HCT116 (cell line): Measurements from ENCODE around the gene MXI1. TPM values are rescaled to one million over a fixed set of nuclear protein-coding genes. Genes with fewer than 3 reads are reported as not detected.

Experiments used
- ATAC-seq: fragments of 200-7000 bp; cut with Tn5 transposase; 2 replicates; pipeline ENCODE4 v1.9.1; 2020; ENCODE audit warnings: mild to moderate bottlenecking, moderate library complexity
- BruUV-seq: library from RNA; stranded (reverse); fragments of 400-500 nt; replicated peaks from 2 replicates; lab custom pipeline; 2021; lab: Mats Ljungman, UMichigan
- CTCF ChIA-PET: fragments of 300-600 bp; sonication (Branson Sonifier 250); formaldehyde crosslinking; loops from one replicate; lab custom pipeline; 2021; ENCODE audit warnings: antibody characterized with exemption; lab: Charles Lee
- POLR2A ChIA-PET: fragments of 300-600, 350-600 bp; sonication (Branson Sonifier 250); formaldehyde crosslinking; loops from one replicate; lab custom pipeline; 2021; ENCODE audit warnings: antibody characterized with exemption; lab: Charles Lee
- RAD21 ChIA-PET, 2 experiments: fragments of 300-600 bp; sonication (Branson Sonifier 250); formaldehyde crosslinking; loops; one replicate each; lab custom pipeline; 2023; ENCODE audit warnings: low total read pairs in 2 of 2; ENCODE audit not compliant: uncharacterized antibody in 2 of 2, unreplicated experiment in 2 of 2, low non-redundant PET in 1 of 2; lab: Charles Lee
- DNase-seq: peaks from one replicate; pipeline ENCODE4 v3.0.0-alpha.2; 2010; ENCODE audit warnings: low read depth, low spot score
- H2AFZ ChIP-seq: fragments of 200-600 bp; shearing (Covaris generic), sonication (generic); 2 replicates; pipeline ENCODE4 v1.6.1; 2017; ENCODE audit warnings: low read depth, mixed run types, mixed read lengths, antibody characterized with exemption, low read length; ENCODE audit not compliant: poor library complexity, severe bottlenecking
- H3K27ac ChIP-seq: 2 replicates; pipeline ENCODE4 v1.5.1; 2012; ENCODE audit warnings: low read depth, low read length
- H3K27me3 ChIP-seq: fragments of 200-600 bp; sonication (generic); 2 replicates; pipeline ENCODE4 v1.6.1; 2016; ENCODE audit warnings: mixed run types, low read length, mixed read lengths; ENCODE audit not compliant: insufficient read depth
- H3K36me3 ChIP-seq, 2 experiments: fragments of 200-500 bp in 1 of 2; fragments of 200-600 bp in 1 of 2; sonication (Bioruptor generic) in 1 of 2; sonication (generic) in 1 of 2; 2 replicates each; pipeline versions ENCODE4 v1.5.1 to v1.6.1; 2014 to 2016; ENCODE audit warnings: low read length in 2 of 2, inconsistent platforms in 1 of 2, mixed read lengths in 1 of 2, mixed run types in 1 of 2; ENCODE audit not compliant: insufficient read depth in 2 of 2, control insufficient read depth in 1 of 2
- H3K4me1 ChIP-seq, 2 experiments: fragments of 200-600 bp in 1 of 2; sonication (generic) in 1 of 2; 2 replicates each; pipeline versions ENCODE4 v1.5.1 to v1.6.1; 2012 to 2017; ENCODE audit warnings: low read length in 2 of 2, inconsistent platforms in 1 of 2, mild to moderate bottlenecking in 1 of 2, mixed read lengths in 1 of 2, mixed run types in 1 of 2, moderate library complexity in 1 of 2; ENCODE audit not compliant: insufficient read depth in 2 of 2, control insufficient read depth in 1 of 2
- H3K4me2 ChIP-seq: fragments of 200-600 bp; sonication (generic); 2 replicates; pipeline ENCODE4 v1.6.1; 2017; ENCODE audit warnings: mixed run types, low read length, mixed read lengths
- H3K4me3 ChIP-seq, 2 experiments: fragments of 200-600 bp in 1 of 2; sonication (generic) in 1 of 2; replicated peaks in 1 of 2; 2 replicates each; pipeline ENCODE4 v1.5.1; 2011 to 2016; ENCODE audit warnings: low read length in 2 of 2, control low read depth in 1 of 2, low read depth in 1 of 2, mild to moderate bottlenecking in 1 of 2, mixed read lengths in 1 of 2, mixed run types in 1 of 2
- H3K79me2 ChIP-seq: fragments of 200-600 bp; sonication (generic); 2 replicates; pipeline ENCODE4 v1.6.1; 2017; ENCODE audit warnings: mild to moderate bottlenecking, mixed run types, low read length, moderate library complexity, mixed read lengths; ENCODE audit not compliant: insufficient read depth
- H3K9ac ChIP-seq: fragments of 200-600 bp; sonication (generic); 2 replicates; pipeline ENCODE4 v1.6.1; 2016; ENCODE audit warnings: low read length, mixed read lengths
- H3K9me2 ChIP-seq: fragments of 200-600 bp; sonication (generic), shearing (Covaris generic); 2 replicates; pipeline ENCODE4 v1.6.1; 2017; ENCODE audit warnings: mixed run types, mild to moderate bottlenecking, moderate library complexity; ENCODE audit not compliant: insufficient read depth
- H3K9me3 ChIP-seq, 2 experiments: fragments of 200-500 bp in 1 of 2; fragments of 200-600 bp in 1 of 2; sonication (Bioruptor generic) in 1 of 2; sonication (generic) in 1 of 2; 2 replicates each; pipeline ENCODE4 v1.6.1; 2014 to 2017; ENCODE audit warnings: low read length in 2 of 2, mixed read lengths in 2 of 2, inconsistent platforms in 1 of 2, low read depth in 1 of 2, mild to moderate bottlenecking in 1 of 2, mixed run types in 1 of 2, moderate library complexity in 1 of 2; ENCODE audit not compliant: control insufficient read depth in 1 of 2, insufficient read depth in 1 of 2
- H4K20me1 ChIP-seq: fragments of 200-600 bp; sonication (generic), shearing (Covaris generic); 2 replicates; pipeline ENCODE4 v1.6.1; 2017; ENCODE audit warnings: mixed run types, mild to moderate bottlenecking, moderate library complexity; ENCODE audit not compliant: insufficient read depth
- CBX3 ChIP-seq: IDR thresholded peaks from 2 replicates; pipeline ENCODE4 v1.6.1; 2012; ENCODE audit warnings: low read depth
- CEBPB ChIP-seq: IDR thresholded peaks from 2 replicates; pipeline ENCODE4 v1.6.1; 2012; ENCODE audit warnings: low read depth
- EZH2phosphoT487 ChIP-seq: fragments of 200-600 bp; IDR thresholded peaks from 2 replicates; pipeline ENCODE4 v1.6.1; 2018; ENCODE audit warnings: antibody characterized with exemption, borderline replicate concordance
- POLR2AphosphoS5 ChIP-seq: IDR thresholded peaks from 2 replicates; pipeline ENCODE4 v1.6.1; 2011; ENCODE audit warnings: mild to moderate bottlenecking, low read depth, low read length, moderate library complexity
- RAD21 ChIP-seq: IDR thresholded peaks from 2 replicates; pipeline ENCODE4 v1.6.1; 2012; ENCODE audit warnings: low read depth, mild to moderate bottlenecking
- SP1 ChIP-seq: IDR thresholded peaks from 2 replicates; pipeline ENCODE4 v1.6.1; 2012; ENCODE audit warnings: low read depth
- TCF7L2 ChIP-seq: IDR thresholded peaks from 2 replicates; pipeline ENCODE4 v1.7.0; 2011; ENCODE audit warnings: borderline replicate concordance, inconsistent platforms; ENCODE audit not compliant: insufficient read depth, insufficient read length; ENCODE audit errors: extremely low read depth
- YY1 ChIP-seq: IDR thresholded peaks from 2 replicates; pipeline ENCODE4 v1.6.1; 2011; ENCODE audit warnings: low read length, low read depth, moderate library complexity, mild to moderate bottlenecking; ENCODE audit not compliant: insufficient replicate concordance; ENCODE audit errors: extremely low read depth
- ZFX ChIP-seq: fragments of 450-650 bp; IDR thresholded peaks from 2 replicates; pipeline ENCODE4 v1.6.1; 2017
- intact Hi-C: fragments of 100-400 bp; cut with micrococcal nuclease; formaldehyde crosslinking; loops from 2 replicates; pipeline ENCODE4 v1.10.0; 2022
- total RNA-seq: library from RNA; stranded (reverse); gene quantifications from one replicate; pipeline ENCODE4 v1.2.1, GENCODE V29; 2021; ENCODE audit not compliant: unreplicated experiment
- TF ChIP-seq, protein P1 (sequence below): IDR thresholded peaks from 2 replicates; pipeline ENCODE4 v1.6.1; 2011; ENCODE audit warnings: mild to moderate bottlenecking, low read length, moderate library complexity; ENCODE audit not compliant: insufficient replicate concordance; ENCODE audit errors: extremely low read depth
- TF ChIP-seq, protein P2 (sequence below): IDR thresholded peaks from 2 replicates; pipeline ENCODE4 v1.6.1; 2012
- TF ChIP-seq, protein P3 (sequence below): IDR thresholded peaks from 2 replicates; pipeline ENCODE4 v1.6.1; 2012; ENCODE audit warnings: low read depth
- TF ChIP-seq, protein P4 (sequence below), 3 experiments: fragments of 200-600 bp in 1 of 3; sonication (generic) in 1 of 3; IDR thresholded peaks in 2 of 3; conservative IDR thresholded peaks in 1 of 3; 2 replicates each; pipeline ENCODE4 v1.5.1; 2012 to 2017; ENCODE audit warnings: low read depth in 2 of 3, low read length in 2 of 3, antibody characterized with exemption in 1 of 3, borderline replicate concordance in 1 of 3, control low read depth in 1 of 3, mild to moderate bottlenecking in 1 of 3, mixed read lengths in 1 of 3, mixed run types in 1 of 3, moderate library complexity in 1 of 3; ENCODE audit not compliant: insufficient read depth in 1 of 3

MXI1 gene
- total RNA-seq, 1 experiment from 2014 or later = 57.0 TPM

DNA sequence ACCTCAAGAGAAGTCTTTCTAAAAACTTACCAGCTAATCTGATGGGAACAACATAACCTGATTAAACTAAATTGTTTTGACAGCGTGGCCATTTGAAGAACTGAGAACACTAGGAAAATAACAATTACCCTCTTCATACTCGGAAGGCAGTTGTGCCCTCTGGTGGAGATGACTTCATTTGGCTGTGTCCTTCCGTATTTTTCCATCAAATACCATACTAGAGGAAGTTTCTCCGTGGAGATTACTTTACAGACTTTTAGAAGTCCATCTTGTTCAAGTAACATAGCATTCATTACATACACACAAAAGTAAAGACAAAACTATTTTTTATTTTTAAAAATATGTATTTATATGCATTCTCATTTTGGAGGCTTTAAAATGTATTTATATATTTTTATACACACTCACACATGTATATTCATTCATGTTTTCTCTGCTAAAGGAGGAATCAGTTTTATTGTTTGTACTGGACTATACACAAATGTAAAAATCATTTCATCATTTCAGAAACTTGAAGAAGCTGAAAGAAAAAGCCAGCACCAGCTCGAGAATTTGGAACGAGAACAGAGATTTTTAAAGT is 72.1 kb downstream of the MXI1 start:
- Histone ChIP-seq H4K20me1 (no peaks in the 10 kb centered on the region), H3K27ac (no peak overlapping the region), H3K27me3 (no peaks in the 10 kb centered on the region), H2AFZ (no peak overlapping the region), H3K36me3 (peaks cover 0 to 4% of the 10 kb centered on the region in 2 experiments; a peak in 1 of 4 replicates), H3K9me3 (no peaks in the 10 kb centered on the region), H3K9ac (no peak overlapping the region), H3K4me3 (no peak overlapping the region), H3K4me1 (peaks cover 0 to 3% of the 10 kb centered on the region in 2 experiments; a peak in 1 of 4 replicates), H3K4me2 (peak overlapping the region; percentile 27), H3K9me2 (no peaks in the 10 kb centered on the region), H3K79me2 (no peaks in the 10 kb centered on the region)
- POLR2A ChIA-PET = no interaction called here
- intact Hi-C loops = loop anchor here (1.0 to 5.0 kb wide), 4 partner anchors 52 to 395 kb away; no protein-coding TSS in a partner anchor
- TF ChIP-seq CBX3 (peak; percentile 59; the same call in 1 of the 2 replicates), POLR2AphosphoS5 (no peak), RAD21 (peak; percentile 95), TCF7L2 (no peak), EZH2phosphoT487 (no peak), SP1 (peak; percentile 60; the same call in 1 of the 2 replicates), CEBPB (no peak), ZFX (no peak), YY1 (peak; percentile 23)
- TF ChIP-seq, protein P1, sequence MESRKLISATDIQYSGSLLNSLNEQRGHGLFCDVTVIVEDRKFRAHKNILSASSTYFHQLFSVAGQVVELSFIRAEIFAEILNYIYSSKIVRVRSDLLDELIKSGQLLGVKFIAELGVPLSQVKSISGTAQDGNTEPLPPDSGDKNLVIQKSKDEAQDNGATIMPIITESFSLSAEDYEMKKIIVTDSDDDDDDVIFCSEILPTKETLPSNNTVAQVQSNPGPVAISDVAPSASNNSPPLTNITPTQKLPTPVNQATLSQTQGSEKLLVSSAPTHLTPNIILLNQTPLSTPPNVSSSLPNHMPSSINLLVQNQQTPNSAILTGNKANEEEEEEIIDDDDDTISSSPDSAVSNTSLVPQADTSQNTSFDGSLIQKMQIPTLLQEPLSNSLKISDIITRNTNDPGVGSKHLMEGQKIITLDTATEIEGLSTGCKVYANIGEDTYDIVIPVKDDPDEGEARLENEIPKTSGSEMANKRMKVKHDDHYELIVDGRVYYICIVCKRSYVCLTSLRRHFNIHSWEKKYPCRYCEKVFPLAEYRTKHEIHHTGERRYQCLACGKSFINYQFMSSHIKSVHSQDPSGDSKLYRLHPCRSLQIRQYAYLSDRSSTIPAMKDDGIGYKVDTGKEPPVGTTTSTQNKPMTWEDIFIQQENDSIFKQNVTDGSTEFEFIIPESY = no peak
- TF ChIP-seq, protein P2, sequence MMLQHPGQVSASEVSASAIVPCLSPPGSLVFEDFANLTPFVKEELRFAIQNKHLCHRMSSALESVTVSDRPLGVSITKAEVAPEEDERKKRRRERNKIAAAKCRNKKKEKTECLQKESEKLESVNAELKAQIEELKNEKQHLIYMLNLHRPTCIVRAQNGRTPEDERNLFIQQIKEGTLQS = no peak
- TF ChIP-seq, protein P3, sequence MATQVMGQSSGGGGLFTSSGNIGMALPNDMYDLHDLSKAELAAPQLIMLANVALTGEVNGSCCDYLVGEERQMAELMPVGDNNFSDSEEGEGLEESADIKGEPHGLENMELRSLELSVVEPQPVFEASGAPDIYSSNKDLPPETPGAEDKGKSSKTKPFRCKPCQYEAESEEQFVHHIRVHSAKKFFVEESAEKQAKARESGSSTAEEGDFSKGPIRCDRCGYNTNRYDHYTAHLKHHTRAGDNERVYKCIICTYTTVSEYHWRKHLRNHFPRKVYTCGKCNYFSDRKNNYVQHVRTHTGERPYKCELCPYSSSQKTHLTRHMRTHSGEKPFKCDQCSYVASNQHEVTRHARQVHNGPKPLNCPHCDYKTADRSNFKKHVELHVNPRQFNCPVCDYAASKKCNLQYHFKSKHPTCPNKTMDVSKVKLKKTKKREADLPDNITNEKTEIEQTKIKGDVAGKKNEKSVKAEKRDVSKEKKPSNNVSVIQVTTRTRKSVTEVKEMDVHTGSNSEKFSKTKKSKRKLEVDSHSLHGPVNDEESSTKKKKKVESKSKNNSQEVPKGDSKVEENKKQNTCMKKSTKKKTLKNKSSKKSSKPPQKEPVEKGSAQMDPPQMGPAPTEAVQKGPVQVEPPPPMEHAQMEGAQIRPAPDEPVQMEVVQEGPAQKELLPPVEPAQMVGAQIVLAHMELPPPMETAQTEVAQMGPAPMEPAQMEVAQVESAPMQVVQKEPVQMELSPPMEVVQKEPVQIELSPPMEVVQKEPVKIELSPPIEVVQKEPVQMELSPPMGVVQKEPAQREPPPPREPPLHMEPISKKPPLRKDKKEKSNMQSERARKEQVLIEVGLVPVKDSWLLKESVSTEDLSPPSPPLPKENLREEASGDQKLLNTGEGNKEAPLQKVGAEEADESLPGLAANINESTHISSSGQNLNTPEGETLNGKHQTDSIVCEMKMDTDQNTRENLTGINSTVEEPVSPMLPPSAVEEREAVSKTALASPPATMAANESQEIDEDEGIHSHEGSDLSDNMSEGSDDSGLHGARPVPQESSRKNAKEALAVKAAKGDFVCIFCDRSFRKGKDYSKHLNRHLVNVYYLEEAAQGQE = no peak
- TF ChIP-seq, protein P4, sequence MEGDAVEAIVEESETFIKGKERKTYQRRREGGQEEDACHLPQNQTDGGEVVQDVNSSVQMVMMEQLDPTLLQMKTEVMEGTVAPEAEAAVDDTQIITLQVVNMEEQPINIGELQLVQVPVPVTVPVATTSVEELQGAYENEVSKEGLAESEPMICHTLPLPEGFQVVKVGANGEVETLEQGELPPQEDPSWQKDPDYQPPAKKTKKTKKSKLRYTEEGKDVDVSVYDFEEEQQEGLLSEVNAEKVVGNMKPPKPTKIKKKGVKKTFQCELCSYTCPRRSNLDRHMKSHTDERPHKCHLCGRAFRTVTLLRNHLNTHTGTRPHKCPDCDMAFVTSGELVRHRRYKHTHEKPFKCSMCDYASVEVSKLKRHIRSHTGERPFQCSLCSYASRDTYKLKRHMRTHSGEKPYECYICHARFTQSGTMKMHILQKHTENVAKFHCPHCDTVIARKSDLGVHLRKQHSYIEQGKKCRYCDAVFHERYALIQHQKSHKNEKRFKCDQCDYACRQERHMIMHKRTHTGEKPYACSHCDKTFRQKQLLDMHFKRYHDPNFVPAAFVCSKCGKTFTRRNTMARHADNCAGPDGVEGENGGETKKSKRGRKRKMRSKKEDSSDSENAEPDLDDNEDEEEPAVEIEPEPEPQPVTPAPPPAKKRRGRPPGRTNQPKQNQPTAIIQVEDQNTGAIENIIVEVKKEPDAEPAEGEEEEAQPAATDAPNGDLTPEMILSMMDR (IDR thresholded peaks at IDR 0.05 in 2 of 3, conservative IDR thresholded peaks at IDR 0.05 in 1 of 3; ENCODE audit: borderline replicate concordance in 1 of 3, insufficient read depth in 1 of 3, low read depth in 2 of 3, low read length in 2 of 3) = peak; percentile 79 to 94 (median 91)
- no TSS peak for BruUV-seq
- RAD21 ChIA-PET = interaction anchor here in 1 of 2 experiments (2.2 kb wide), 1 partner anchor 141 kb away, joined by 7 read pairs; no protein-coding TSS in a partner anchor
- DNase-seq (peak; percentile 54), ATAC-seq (peak; percentile 86)
- CTCF ChIA-PET = interaction anchor here (1.0 to 4.8 kb wide), 5 partner anchors 58 to 395 kb away, joined by 3 to 46 read pairs (median 17); no protein-coding TSS in a partner anchor
